Skin of body (tissue), 2 donors: ENCODE data around the gene TRIM34. TPM values are rescaled to one million over a fixed set of nuclear protein-coding genes. Genes with fewer than 3 reads are reported as not detected.
"Not testable (repeated sequence)": the region's sequence is repeated elsewhere in the genome, so short reads cannot be mapped to it uniquely, and the experiment has no call there.

Experiments used
- DNase-seq: peaks from one replicate; lab custom pipeline; 2025; lab: John Stamatoyannopoulos, UW
- total RNA-seq: library from RNA; depleted of rRNA; stranded (reverse); fragments of >200 nt; gene quantifications from one replicate; pipeline ENCODE4 v1.2.3, GENCODE V29; 2014

Gene TRIM34
- total RNA-seq, 1 donor from 2014 or later, result 5.2 TPM

- DNase-seq, result no peak
Measured at GRCh38 chr11:5620651-5621521, 3.9 kb upstream of the TRIM34 start.

DNA sequence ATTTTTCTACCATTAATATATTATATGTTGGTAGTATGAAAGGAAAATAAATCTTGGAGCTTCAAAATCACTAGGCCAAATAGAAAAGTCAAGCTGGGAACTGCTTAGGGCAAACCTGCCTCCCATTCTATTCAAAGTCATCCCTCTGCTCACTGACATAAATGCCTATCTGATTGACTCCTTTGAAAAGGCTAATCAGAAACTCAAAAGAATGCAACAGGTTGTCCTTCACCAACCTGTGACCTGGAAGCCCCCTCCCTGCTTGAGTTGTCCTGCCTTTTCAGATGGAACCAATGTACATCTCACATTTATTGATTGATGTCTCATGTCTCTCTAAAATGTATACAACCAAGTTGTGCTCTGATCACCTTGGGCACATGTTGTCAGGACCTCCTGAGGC lies 3.2 kb upstream of the TRIM34 start:
- no peak for DNase-seq

GRCh38 chr11:5622802-5623201 lies 2.0 kb upstream of the TRIM34 start:
- no peak for DNase-seq

DNA sequence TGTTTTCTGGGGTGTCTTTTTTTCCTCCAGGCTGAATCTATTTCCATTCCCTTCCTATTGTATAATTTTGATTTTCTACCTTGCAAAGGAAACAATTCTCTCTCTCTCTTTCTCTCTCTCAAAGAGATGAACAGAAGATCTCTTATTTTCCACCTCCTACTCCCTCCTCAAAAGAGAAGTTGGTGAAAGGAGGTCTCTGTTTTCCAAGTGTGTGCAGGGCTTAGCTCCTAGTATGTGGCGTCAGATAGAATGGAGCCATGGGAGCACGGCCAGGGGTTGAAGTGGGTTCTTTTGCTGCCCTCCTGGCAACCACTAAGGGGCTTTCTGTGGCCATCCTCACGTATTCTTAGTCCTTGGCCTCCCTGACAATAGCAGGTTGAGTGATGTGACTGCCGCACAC lies 480 bp downstream of the TRIM34 start:
- DNase-seq, result no peak

DNA sequence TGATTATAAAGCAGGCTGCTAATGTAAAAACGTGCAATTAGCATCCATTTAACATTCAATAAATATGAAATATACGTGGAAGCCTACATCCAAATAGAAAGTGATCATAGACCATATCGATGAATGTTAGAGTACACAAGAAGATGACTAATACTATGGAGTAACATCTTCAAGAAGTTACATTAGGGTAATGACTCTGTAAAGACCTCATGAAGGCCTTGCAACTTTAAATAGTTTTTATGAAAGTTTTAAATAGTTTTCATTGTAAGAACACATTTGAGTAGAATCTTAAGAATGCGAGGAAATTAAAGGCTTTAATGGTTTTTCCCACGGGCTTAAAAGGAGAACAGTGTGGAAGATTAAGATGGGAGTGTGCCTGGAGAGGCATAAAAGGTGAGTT lies 1.4 kb downstream of the TRIM34 start:
- DNase-seq, result no peak

DNA sequence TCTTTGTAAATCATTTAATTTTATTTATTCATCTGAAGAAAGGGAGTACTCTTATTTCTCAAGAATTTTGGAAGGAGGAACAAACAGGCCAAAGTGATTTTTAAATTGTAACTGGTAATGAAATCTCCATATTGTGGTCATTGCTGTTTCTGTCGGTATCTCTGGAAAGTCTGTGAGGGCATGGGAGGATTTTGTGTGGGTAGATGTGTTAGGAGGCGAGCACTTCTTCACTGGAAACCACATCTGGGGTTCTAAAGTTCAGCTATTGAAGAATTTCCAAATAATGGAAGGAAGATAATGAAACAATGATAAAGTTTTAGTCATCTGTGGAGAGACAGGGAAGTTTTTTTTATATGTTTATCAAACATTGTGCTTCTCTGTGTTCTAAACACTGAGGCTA lies 6.6 kb downstream of the TRIM34 start:
- no peak for DNase-seq

- DNase-seq, result no peak
Measured at GRCh38 chr11:5631969-5632635, 7.3 kb downstream of the TRIM34 start.

DNA sequence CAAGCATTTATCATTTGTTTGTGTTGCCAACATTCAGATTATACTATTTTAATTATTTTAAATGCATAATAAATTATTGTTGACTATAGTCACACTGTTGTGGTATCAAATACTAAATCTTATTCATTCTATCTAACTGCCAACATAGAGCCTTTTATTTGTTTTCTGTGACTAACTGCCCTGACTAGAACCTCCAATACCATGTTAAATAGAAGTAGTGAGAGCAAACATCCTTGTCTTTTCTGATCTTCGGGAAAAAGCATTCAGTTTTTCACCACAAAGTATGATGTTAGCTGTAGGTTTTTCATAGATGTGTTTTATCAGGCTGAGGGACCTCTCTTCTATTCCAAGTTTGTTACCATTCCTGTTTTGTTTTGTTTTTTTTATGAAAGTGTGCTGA lies 15.2 kb downstream of the TRIM34 start:
- DNase-seq, result no peak

- no peak for DNase-seq
Measured at GRCh38 chr11:5643585-5643984, 18.8 kb downstream of the TRIM34 start.

DNA sequence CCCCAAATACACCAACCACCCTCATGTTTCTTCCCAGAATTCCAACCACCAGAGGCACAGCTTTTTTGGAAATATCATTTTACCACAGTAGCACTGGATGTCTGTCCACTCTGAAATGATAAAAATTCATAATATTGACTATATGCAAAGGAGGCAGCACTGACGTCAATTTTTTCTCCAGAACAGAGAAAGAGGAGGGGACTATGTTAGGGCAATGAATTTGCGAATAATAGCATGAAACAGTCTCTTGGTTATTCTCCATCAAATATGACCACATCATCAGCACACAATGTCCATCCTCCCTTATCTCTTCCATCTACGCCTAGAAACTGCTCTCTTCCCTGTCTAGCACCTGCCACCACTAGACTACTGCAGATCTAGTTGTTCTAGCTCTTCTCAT lies 21.3 kb downstream of the TRIM34 start:
- DNase-seq, result no peak

DNA sequence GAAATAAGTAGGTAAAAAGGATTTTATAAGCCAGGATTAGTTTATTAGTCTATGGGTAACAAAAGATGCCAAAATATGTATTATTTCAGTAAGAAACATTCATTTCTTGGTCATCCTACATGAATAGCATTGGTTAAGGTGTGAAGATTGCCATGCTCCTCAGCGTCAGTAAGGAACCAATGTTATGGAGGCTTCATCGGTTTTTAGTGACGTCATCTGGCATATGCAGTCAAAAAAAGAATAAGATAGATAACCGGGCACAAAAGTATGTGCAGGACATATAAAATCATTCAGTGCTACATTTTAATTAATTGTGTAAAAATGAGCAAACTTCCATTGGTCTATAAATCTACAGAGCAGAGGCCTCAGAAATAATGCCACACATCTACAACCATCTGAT lies 30.7 kb downstream of the TRIM34 start:
- DNase-seq, result no peak

GRCh38 chr11:5656956-5657355 lies 32.2 kb downstream of the TRIM34 start:
- not testable (repeated sequence) for DNase-seq

DNA sequence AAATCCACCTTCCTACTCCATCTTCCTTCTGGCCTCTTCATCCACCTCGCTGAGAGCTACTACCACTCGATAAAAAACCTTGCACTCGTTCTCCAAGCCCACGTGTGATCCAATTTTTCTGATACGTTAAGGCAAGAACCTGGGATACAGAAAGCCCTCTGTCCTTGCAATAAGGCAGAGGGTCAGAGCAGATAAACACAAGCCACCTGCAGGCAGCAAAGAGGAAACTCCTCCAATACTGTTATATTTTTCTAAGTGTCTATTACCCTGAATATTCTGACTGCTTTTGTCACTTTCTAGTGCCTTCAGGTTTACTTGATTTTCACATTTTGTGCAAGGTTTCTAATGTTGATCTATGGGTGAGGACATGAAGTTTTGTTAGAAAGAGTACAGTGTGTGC lies 33.5 kb downstream of the TRIM34 start:
- no peak for DNase-seq

DNA sequence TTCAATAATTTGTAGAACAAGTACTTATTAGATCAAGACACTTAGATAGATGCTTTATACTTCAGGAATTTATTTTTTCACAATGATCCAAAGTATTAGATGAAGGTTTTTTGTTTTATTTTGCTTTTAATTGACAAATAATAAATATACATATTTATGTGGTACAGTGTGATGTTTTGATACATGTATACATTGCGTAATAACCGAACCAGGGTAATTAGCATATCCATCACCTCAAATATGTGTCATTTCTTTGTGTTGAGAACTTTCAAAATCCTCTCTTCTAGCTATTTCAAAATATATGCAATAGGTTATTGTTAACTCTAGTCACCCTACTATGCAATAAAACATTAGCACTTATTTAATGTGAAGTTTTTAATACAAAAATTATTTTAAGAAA lies 38.7 kb downstream of the TRIM34 start:
- DNase-seq, result no peak

- DNase-seq, result no peak
Measured at GRCh38 chr11:5665051-5665570, 40.3 kb downstream of the TRIM34 start.

DNA sequence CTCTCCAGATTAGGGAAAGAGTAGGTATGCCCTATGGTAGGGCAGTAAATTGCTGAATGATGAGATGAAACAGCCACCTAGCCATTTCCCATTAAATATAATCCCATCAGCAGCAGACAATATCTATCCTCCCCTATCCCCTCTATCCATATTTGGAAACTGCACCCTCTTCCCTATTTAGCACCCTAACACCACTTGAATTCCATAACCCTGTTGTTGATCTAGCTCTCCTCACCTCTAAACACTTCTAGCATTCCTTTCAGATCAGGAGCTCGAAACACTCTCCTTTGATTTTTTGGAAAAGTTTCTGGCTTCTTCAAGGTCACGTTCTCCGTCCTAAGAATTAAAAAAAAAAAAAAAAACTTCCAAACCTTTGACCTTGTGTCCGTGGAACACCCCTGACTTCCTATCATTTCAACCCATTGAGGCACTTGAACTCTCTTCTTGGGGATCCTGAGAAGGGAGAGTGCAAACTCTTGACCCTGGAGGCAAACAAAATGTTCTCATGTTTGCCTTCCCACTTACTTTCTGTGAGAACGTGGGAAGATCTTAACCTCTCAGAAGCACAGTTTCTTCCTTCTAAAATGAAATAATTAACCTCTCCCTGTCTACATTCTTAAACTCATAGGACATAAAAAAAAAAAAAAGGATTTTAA lies 41.1 kb downstream of the TRIM34 start:
- no peak for DNase-seq

GRCh38 chr11:5666402-5666793 lies 41.6 kb downstream of the TRIM34 start:
- no peak for DNase-seq

DNA sequence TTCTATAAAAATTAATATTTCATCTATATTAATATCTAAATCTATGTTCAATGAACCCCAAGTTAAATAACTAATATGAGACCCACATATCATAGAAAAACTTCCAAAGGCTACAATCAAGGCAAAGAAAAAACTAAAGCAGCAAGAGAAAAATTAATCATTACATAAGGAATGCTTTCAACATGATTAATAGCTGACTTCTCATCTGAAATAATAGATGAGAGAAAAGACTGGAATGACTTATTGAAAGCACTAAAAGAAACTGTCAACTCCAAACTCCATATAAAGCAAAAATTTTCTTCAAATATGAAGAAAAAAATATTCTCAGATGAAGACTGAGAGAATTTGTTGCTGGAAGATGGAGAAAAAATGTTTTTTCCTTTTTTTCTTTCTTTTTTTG lies 47.0 kb downstream of the TRIM34 start:
- no peak for DNase-seq

GRCh38 chr11:5674391-5674790 lies 49.6 kb downstream of the TRIM34 start:
- no peak for DNase-seq

- no peak for DNase-seq
Measured at GRCh38 chr11:5679811-5680210, 55.0 kb downstream of the TRIM34 start.

DNA sequence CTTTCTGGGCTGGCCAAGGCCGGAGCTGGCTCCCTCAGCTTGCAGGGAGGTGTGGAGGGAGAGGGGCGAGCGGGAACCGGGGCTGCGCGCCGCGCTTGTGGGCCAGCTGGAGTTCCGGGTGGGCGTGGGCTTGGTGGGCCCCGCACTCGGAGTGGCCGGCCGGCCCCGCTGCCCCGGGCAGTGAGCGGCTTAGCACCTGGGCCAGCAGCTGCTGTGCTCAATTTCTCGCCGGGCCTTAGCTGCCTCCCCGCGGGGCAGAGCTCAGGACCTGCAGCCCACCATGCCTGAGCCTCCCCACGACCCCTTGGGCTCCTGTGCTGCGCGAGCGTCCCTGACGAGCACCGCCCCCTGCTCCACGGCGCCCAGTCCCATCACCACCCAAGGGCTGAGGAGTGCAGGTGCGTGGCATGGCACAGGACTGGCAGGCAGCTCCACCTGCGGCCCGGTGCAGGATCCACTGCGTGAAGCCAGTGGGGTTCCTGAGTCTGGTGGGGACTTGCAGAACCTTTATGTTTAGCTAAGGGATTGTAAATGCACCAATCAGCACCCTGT lies 58.2 kb downstream of the TRIM34 start:
- not testable (repeated sequence) for DNase-seq

DNA sequence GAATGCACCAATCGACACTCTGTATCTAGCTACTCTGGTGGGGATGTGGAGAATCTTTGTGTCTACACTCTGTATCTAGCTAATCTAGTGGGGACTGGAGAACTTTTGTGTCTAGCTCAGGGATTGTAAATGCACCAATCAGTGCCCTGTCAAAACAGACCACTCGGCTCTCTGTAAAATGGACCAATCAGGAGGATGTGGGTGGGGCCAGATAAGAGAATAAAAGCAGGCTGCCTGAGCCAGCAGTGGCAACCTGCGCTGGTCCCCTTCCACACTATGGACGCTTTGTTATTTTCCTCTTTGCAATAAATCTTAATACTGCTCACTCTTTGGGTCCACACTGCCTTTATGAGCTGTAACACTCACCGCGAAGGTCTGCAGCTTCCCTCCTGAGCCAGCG lies 58.8 kb downstream of the TRIM34 start:
- DNase-seq, result not testable (repeated sequence)
